NCI-H510A treated with DMSO at 0.1 percent for 48 hours (cell line): ENCODE data around the gene NAV3.

ENCODE experiments used
- DNase-seq: peaks from one replicate; lab custom pipeline; 2025; lab: John Stamatoyannopoulos, UW

The NAV3 gene

DNA sequence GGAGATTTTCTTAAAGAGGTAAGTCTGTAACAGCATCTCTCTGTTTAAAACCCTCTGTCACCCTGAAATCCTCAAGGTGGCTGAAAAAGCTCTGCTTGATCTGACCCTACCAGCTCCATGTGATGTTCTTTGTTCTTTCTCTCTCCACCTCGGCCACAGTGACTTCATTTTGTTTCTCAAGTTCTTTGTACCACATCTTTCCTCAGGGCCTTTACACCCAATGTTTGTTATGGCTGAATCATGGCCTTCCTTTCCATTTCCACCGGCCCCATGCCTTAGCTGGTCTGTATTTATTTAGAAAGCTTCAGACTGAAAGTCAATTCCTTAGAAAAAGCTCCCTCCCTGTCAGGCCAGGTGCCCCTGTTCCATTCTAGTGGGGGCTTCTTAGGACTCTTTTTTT is 431.2 kb downstream of the NAV3 start:
- no peak for DNase-seq
